RWPE1 (cell line): ENCODE results near the gene PRR20B.
"Not testable (repeated sequence)": the region's sequence is repeated elsewhere in the genome, so short reads cannot be mapped to it uniquely, and the experiment has no call there.

Experiments used
- CTCF ChIA-PET: fragments of 350-600 bp; sonication (Branson Sonifier 250); formaldehyde crosslinking; extraction: SDS; loops from one replicate; lab custom pipeline; 2021; lab: Yijun Ruan, JAX
- POLR2A ChIA-PET: fragments of 400-600 bp; formaldehyde crosslinking; extraction: SDS; loops from one replicate; lab custom pipeline; 2020; ENCODE audit warnings: antibody characterized with exemption; ENCODE audit not compliant: low non-redundant PET; lab: Yijun Ruan, JAX
- DNase-seq: peaks from one replicate; pipeline ENCODE4 v3.0.0; 2012; ENCODE audit warnings: low spot score
- H3K27ac ChIP-seq: fragments of 450-650 bp; 2 replicates; pipeline ENCODE4 v1.5.1; 2017
- TF ChIP-seq, protein P1 (sequence below): fragments of 450-650 bp; conservative IDR thresholded peaks from 2 replicates; pipeline ENCODE4 v1.5.1; 2017; ENCODE audit warnings: low read depth, mild to moderate bottlenecking

Gene PRR20B

DNA sequence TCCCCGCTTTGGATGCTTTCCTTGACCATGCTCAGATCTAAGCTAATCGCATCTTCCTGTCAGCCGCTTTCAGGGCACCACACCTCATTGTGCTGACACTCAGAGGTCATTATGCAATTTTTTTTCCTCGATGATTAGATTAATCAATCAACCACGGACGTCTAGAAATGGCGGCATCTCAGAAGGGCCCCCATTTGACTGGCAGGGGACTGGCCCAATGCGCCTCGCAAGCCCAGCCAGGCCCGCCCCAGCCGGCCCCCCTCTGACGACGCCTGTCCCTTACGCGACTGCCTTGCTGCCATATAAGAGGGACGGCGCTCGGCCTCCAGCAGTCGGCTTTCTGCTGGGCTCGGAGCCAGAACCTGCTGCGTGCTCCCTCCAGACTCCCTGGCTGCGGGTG, at the start of gene PRR20B:
Gene PRR20B, plus strand, starts transcription at position 301 of the 400 bp plus-strand sequence. CDS start 387 bp downstream, outside the sequence.
- CTCF ChIA-PET, DNase-seq, H3K27ac ChIP-seq, POLR2A ChIA-PET: not testable (repeated sequence)

DNA sequence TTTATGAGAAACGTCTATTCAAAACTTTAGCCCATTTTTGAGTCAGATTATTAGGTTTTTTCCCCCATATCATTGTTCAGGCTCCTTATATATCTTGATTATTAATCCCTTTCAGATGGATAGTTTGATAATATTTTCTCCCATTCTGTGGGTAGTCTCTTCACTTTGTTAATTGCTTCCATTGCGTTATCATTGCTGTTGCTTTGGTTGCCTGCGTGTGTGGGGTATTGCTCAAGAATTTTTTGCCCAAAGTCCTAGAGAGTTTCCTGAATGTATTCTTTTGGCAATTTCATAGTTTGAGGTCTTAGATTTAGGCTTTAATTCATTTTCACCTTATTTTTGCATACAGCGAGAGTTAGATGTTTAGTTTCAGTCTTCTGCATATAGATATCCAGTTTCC, 32.3 kb upstream of the PRR20B start:
- no peak for DNase-seq
- ChIA-PET CTCF (no interaction called here), POLR2A (no interaction called here)
- H3K27ac ChIP-seq = no peak overlapping the region
- TF ChIP-seq, protein P1, sequence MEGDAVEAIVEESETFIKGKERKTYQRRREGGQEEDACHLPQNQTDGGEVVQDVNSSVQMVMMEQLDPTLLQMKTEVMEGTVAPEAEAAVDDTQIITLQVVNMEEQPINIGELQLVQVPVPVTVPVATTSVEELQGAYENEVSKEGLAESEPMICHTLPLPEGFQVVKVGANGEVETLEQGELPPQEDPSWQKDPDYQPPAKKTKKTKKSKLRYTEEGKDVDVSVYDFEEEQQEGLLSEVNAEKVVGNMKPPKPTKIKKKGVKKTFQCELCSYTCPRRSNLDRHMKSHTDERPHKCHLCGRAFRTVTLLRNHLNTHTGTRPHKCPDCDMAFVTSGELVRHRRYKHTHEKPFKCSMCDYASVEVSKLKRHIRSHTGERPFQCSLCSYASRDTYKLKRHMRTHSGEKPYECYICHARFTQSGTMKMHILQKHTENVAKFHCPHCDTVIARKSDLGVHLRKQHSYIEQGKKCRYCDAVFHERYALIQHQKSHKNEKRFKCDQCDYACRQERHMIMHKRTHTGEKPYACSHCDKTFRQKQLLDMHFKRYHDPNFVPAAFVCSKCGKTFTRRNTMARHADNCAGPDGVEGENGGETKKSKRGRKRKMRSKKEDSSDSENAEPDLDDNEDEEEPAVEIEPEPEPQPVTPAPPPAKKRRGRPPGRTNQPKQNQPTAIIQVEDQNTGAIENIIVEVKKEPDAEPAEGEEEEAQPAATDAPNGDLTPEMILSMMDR = no peak

DNA sequence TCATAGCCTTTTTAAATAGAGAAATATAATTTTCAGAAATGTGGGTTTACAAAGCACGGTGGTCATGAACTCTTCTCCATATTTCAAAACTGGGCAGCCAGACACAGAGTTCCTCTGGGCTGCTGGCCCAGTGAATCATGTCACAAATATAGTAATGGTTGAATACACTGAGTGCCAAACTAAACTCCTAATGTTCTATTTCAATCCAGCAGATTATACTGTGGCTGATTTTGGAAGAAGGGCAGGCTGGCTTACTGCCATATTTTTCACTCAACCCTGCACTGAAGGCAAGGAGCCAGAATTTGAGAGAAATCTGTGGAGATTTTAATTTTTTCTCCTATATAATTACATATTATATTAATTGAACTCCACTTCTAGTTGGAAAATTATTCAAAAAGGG, 23.6 kb upstream of the PRR20B start:
- DNase-seq = no peak
- TF ChIP-seq, protein P1 = no peak
- no peak overlapping the region for H3K27ac ChIP-seq
- POLR2A ChIA-PET = no interaction called here
- CTCF ChIA-PET = no interaction called here

DNA sequence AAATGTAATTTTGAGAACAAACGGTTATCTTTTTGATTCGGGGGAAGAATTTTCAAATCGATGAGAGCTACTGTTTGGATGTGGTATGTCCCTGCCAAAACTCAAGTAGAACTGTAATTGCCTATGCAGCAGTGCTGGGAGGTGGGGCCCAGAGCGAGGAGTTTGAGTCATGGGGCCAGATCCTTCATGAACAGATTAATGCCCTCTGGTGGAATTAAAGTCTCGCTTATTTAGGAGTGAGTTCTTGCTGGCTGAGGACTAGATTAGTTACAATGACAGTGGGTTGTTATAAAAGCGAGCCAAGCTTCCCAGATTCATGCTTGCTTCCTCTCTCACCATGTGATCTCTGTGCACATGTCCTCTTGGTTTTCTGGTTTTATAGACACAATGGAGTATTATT, 18.4 kb upstream of the PRR20B start:
- H3K27ac ChIP-seq = no peak overlapping the region
- CTCF ChIA-PET = interaction anchor here (0.7 to 0.8 kb wide), 2 partner anchors 101 to 1460 kb away, joined by 4 to 5 read pairs; no protein-coding TSS in a partner anchor
- POLR2A ChIA-PET = no interaction called here
- no peak for DNase-seq
- TF ChIP-seq, protein P1 = no peak

DNA sequence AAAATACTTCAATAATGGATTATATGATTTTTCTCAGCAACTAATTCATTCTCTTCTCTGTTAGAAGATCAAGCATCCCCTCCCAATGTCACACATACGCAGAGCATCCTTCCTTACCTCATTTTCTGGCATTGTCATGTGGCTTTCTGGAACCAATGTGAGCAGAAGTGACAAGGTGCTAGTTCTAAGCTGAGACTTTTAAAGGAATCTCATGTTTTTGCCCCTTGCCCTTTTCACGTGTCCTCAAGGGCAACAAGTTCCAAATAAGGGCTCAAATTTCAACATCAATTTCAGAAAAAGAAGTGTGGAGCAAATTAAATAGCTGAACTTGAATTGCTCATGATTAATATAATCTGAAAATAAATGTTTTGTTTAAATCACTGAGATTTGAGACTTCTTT, 11.2 kb upstream of the PRR20B start:
- ChIA-PET POLR2A (no interaction called here), CTCF (no interaction called here)
- DNase-seq = no peak
- TF ChIP-seq, protein P1 = no peak
- no peak overlapping the region for H3K27ac ChIP-seq

DNA sequence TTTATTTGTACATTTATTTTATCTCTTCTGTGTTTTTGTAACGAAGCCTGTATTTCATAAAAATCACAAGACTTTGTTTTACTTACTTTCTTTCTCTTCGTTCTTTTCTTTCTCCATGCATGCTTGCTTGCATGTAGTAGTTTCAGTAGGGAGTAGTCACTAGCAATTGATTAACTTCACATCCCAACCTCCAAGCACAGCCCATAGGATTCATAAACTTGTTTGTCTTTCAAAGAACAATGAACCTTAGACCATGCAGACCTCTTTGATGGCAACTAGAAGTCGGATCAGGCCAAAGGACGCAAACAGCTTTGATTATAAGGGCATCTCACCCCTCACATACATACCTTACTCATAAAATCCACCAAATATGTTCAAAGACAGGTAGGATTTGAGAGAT, 9.7 kb upstream of the PRR20B start:
- TF ChIP-seq, protein P1 = no peak
- ChIA-PET POLR2A (no interaction called here), CTCF (no interaction called here)
- DNase-seq = no peak
- H3K27ac ChIP-seq = no peak overlapping the region

DNA sequence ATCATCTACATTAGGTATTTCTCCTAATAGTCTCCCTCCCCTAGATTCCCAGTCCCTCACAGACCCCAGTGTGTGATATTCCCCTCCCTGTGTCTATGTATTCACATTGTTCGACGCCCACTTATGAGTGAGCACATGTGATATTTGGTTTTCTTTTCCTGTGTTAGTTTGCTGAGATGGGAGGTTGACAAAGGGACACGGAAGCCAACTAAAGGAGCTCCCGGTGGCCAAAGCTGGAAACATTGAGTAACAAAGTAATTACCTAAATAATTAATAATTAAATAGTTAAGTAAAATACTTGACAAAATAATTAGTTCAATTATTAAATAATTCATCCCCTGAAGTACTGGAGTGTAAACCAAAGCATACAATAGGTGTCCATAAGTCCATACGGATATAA, 8.3 kb upstream of the PRR20B start:
- H3K27ac ChIP-seq = no peak overlapping the region
- ChIA-PET CTCF (no interaction called here), POLR2A (no interaction called here)
- DNase-seq = no peak
- TF ChIP-seq, protein P1 = no peak

DNA sequence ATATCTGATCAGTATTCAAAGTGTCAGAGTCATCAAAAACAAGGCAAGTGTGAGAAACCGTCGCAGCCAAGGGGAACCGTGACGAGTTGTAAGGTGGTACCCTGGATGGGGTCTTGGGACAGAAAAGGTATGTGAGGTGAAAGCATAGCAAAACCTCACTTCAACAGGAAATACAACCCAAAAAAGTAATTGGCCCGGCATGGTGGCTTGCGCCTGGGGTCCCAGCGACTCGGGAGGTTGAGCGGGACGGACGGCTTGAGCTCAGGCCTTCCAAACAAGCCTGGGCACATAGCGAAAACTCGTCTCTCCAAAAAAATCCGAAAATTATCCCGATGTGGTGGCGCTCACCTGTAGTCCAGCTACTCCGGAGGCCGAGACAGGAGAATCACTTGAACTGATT, 7.5 kb upstream of the PRR20B start:
- H3K27ac ChIP-seq, POLR2A ChIA-PET, CTCF ChIA-PET, DNase-seq: not testable (repeated sequence)

DNA sequence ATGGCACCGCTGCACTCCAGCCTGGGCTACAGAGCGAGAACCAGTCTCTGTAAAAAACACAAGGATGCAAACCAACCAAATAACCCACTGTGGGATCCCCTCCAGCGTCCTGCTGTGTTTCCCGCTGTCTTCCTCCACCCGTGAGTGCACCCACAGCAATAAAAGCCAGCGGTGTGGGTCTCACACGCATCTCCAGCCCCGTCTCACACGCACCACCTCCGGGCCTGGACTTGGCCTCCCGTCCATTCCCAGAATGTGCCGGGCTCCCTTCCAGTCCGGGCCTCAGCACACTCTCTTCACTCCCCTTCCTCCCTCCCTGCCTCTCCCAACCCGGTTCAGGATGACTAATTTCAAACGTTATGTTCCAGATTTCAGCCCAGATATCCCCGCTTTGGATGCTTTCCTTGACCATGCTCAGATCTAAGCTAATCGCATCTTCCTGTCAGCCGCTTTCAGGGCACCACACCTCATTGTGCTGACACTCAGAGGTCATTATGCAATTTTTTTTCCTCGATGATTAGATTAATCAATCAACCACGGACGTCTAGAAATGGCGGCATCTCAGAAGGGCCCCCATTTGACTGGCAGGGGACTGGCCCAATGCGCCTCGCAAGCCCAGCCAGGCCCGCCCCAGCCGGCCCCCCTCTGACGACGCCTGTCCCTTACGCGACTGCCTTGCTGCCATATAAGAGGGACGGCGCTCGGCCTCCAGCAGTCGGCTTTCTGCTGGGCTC, 6.9 kb upstream of the PRR20B start, which contains the start of gene PRR20A:
Gene PRR20A, plus strand, starts transcription at position 684 of the 734 bp plus-strand sequence. CDS start 387 bp downstream, outside the sequence.
- CTCF ChIA-PET, POLR2A ChIA-PET, DNase-seq, H3K27ac ChIP-seq: not testable (repeated sequence)

DNA sequence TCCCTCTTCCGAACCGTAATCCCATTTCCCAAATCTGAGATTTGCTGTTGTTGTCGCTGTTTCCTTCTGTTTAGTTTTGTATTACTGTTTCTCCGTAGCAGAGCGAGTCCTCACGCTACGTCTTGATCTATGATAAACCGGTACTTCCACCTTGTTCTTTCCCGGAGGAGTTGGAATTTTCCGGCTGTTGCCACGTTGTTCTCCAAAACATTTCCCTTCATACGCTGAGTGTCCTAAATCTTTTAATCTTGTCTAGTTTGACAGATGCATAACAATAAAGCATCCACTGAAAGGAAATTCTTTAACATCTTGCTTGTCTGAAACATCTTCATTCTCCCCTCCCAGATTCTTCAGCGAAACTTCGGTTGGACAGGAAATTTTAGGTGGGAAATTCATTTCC, 818 bp downstream of the PRR20B start:
- CTCF ChIA-PET, POLR2A ChIA-PET, H3K27ac ChIP-seq, DNase-seq: not testable (repeated sequence)
